ENCODE results near the gene CPD. TPM values are rescaled to one million over a fixed set of nuclear protein-coding genes. Genes with fewer than 3 reads are reported as not detected.
A peak's percentile ranks its signal among the peaks of the same experiment; 100 is the strongest.

CPD gene
- 92.9 and 102 TPM in 2 replicates for total RNA-seq (ENCODE audit: low replicate concordance)

DNA sequence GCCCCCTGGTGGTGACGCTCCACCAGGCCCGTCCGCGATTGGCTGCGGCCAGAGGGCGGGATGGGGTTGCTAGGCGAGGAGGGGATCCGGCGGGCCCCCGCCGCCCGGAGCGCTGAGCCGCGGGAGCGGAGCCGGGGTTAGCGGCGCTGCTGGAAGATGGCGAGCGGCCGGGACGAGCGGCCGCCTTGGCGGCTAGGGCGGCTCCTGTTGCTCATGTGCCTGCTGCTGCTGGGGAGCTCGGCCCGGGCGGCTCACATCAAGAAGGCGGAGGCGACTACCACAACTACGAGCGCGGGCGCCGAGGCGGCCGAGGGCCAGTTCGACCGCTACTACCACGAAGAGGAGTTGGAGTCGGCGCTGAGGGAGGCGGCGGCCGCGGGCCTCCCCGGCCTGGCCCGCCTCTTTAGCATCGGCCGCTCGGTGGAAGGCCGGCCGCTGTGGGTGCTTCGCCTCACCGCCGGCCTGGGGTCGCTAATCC lies at the start of gene CPD:
TSS of gene CPD (plus strand) at position 103 of the 478 bp plus-strand sequence. CDS start at position 157, 54 bp downstream.
- H3K4me3 ChIP-seq (ENCODE audit: low read depth, low read length), result peak within 1 kb of the TSS; percentile 81
- TF ChIP-seq, protein P1, sequence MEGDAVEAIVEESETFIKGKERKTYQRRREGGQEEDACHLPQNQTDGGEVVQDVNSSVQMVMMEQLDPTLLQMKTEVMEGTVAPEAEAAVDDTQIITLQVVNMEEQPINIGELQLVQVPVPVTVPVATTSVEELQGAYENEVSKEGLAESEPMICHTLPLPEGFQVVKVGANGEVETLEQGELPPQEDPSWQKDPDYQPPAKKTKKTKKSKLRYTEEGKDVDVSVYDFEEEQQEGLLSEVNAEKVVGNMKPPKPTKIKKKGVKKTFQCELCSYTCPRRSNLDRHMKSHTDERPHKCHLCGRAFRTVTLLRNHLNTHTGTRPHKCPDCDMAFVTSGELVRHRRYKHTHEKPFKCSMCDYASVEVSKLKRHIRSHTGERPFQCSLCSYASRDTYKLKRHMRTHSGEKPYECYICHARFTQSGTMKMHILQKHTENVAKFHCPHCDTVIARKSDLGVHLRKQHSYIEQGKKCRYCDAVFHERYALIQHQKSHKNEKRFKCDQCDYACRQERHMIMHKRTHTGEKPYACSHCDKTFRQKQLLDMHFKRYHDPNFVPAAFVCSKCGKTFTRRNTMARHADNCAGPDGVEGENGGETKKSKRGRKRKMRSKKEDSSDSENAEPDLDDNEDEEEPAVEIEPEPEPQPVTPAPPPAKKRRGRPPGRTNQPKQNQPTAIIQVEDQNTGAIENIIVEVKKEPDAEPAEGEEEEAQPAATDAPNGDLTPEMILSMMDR (IDR thresholded peaks at IDR 0.05; ENCODE audit: insufficient read depth, low read length), result no peak
- DNase-seq (ENCODE audit: low read depth), result peak; percentile 91

DNA sequence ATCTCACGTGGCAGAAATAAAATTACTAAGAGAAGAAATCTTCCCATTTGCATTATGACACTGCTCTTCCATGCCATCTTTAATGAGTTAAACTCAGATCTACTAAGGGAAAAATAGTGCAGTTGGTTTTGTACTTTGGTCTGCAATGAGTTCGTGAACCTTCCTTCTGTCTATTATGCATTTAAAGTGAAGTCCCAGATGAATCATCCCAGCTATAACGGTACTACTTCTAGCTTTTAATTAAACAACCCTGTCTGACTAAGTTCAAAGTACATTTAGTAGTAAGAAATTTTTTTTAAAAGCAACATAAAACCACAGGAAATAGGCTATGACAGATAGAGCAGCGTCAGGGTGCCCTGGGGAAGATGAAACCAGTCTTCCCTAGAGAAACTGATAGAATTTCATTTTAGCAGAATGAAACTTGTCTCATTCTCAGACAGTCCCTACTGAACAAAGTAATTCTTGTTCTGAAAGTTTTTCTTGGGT lies 46.6 kb upstream of the CPD start:
- no peak for DNase-seq (ENCODE audit: low read depth)
- H3K4me3 ChIP-seq (ENCODE audit: low read depth, low read length), result no peak overlapping the region
- TF ChIP-seq, protein P1 (IDR thresholded peaks at IDR 0.05; ENCODE audit: insufficient read depth, low read length), result no peak

DNA sequence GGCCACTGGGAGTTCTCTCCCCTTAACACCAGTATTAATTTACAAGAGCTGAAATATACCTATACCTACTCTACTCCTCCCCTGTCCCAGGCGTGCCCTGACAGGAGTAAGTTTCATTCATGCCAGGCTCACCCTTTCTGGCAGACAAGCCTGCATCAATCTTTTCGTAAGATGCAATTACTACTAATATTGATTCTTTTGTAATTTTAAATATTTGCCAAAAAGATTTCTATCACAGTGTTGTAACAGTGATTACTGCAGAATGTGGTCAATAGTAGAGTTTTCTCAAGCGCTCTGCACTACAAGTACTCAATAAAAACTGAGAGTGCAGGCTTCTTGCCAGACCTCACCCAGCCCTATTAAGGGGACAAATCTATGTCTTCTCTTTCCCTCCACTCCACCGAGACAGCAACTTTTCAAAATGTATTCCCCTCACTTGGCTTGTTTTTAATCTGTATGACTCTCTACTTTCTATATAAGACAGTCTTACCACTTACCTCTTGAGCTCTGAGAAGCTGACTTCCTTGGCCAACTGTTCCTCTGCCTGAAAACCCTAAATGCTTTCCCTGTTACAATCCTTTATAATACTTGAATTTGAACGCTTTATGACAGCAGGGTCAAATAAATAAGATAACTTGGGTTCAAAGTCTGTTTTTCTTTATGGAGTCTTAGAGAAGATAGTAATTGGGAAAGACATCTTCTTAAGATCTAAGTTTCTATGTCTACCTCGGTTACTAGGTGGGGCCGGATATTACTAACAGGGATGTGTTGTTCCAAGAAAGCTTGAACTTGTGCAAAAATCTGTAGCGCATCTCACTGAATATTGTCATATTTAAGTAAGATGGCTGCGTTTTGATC lies 45.0 kb upstream of the CPD start, which contains the start of gene TMIGD1:
TSS of gene TMIGD1 (minus strand) at position 555 of the 858 bp plus-strand sequence. CDS start 1,924 bp downstream, outside the sequence.
- no peak for DNase-seq (ENCODE audit: low read depth)
- no peak within 1 kb of the TSS for H3K4me3 ChIP-seq (ENCODE audit: low read depth, low read length)
- TF ChIP-seq, protein P1 (IDR thresholded peaks at IDR 0.05; ENCODE audit: insufficient read depth, low read length), result no peak

- TF ChIP-seq, protein P1 (IDR thresholded peaks at IDR 0.05; ENCODE audit: insufficient read depth, low read length), result no peak
- DNase-seq (ENCODE audit: low read depth), result no peak
- H3K4me3 ChIP-seq (ENCODE audit: low read depth, low read length), result no peak overlapping the region
Measured at GRCh38 chr17:30334421-30334820, 44.3 kb upstream of the CPD start.

GRCh38 chr17:30336369-30337171 lies 42.2 kb upstream of the CPD start:
- peak; percentile 63 for DNase-seq (ENCODE audit: low read depth)
- no peak overlapping the region for H3K4me3 ChIP-seq (ENCODE audit: low read depth, low read length)
- TF ChIP-seq, protein P1 (IDR thresholded peaks at IDR 0.05; ENCODE audit: insufficient read depth, low read length), result peak; percentile 48

GRCh38 chr17:30337393-30337999 lies 41.2 kb upstream of the CPD start:
- TF ChIP-seq, protein P1 (IDR thresholded peaks at IDR 0.05; ENCODE audit: insufficient read depth, low read length), result no peak
- DNase-seq (ENCODE audit: low read depth), result no peak
- H3K4me3 ChIP-seq (ENCODE audit: low read depth, low read length), result no peak overlapping the region
